T-cell (primary cell): ENCODE measurements around the gene CLEC18C. TPM values are rescaled to one million over a fixed set of nuclear protein-coding genes. Genes with fewer than 3 reads are reported as not detected.
"Not testable (repeated sequence)": the region's sequence is repeated elsewhere in the genome, so short reads cannot be mapped to it uniquely, and the experiment has no call there.

Experiments
- ATAC-seq, 4 experiments: fragments of 200-7000 bp in 3 of 4; fragments of 150-1000 bp in 1 of 4; cut with Tn5 transposase; replicated peaks in 1 of 4; 1 replicate in 3 of 4; 2 replicates in 1 of 4; pipeline ENCODE4 v1.10.0; 2021; ENCODE audit warnings: moderate library complexity in 3 of 4, mild to moderate bottlenecking in 2 of 4, moderate number of reproducible peaks in 1 of 4
- CTCF ChIA-PET, 2 donors: fragments of 300-600 bp; sonication (Branson Sonifier 250); formaldehyde crosslinking; loops; one replicate each; lab custom pipeline; 2022; ENCODE audit warnings: antibody characterized with exemption in 2 of 2; lab: Charles Lee
- POLR2A ChIA-PET, 2 donors: fragments of 300-600 bp; sonication (Branson Sonifier 250); formaldehyde crosslinking; loops; one replicate each; lab custom pipeline; 2022; ENCODE audit warnings: antibody characterized with exemption in 2 of 2; lab: Charles Lee
- DNase-seq, 35 experiments: peaks; one replicate each; pipeline versions ENCODE4 v3.0.0 to v3.0.0-alpha.2; 2013 to 2023
- H3K27ac ChIP-seq: one replicate; pipeline ENCODE4 v1.5.1; 2013; ENCODE audit warnings: low read length
- H3K27me3 ChIP-seq, 2 experiments: replicated peaks in 1 of 2; 1 replicate in 1 of 2; 2 replicates in 1 of 2; pipeline versions ENCODE4 v1.6.1 to v1.7.0; 2013; ENCODE audit warnings: low read length in 1 of 2, mixed read lengths in 1 of 2; ENCODE audit not compliant: control insufficient read depth in 2 of 2, insufficient read depth in 2 of 2; ENCODE audit errors: extremely low read depth in 1 of 2
- H3K36me3 ChIP-seq, 2 donors: 1 replicate in 1 of 2; 2 replicates in 1 of 2; pipeline versions ENCODE4 v1.6.1 to v1.7.0; 2013; ENCODE audit warnings: low read length in 1 of 2; ENCODE audit not compliant: control insufficient read depth in 2 of 2, insufficient read depth in 1 of 2; ENCODE audit errors: extremely low read depth in 1 of 2
- H3K4me1 ChIP-seq, 2 experiments: 1 replicate in 1 of 2; 2 replicates in 1 of 2; pipeline versions ENCODE4 v1.6.1 to v1.7.0; 2013; ENCODE audit warnings: low read length in 2 of 2, mixed read lengths in 1 of 2; ENCODE audit not compliant: insufficient read depth in 2 of 2, control insufficient read depth in 1 of 2; ENCODE audit errors: extremely low read depth in 1 of 2
- H3K4me3 ChIP-seq, 2 donors: 1 replicate in 1 of 2; 2 replicates in 1 of 2; pipeline versions ENCODE4 v1.5.1 to v1.7.0; 2013; ENCODE audit warnings: mild to moderate bottlenecking in 2 of 2, low read length in 1 of 2, moderate library complexity in 1 of 2; ENCODE audit not compliant: control insufficient read depth in 1 of 2; ENCODE audit errors: extremely low read depth in 1 of 2
- H3K9me3 ChIP-seq: 2 replicates; pipeline ENCODE4 v1.7.0; 2013
- H3K27ac Mint-ChIP-seq, 2 donors: one replicate each; pipeline ENCODE4 v1.8.0; 2020 to 2021; ENCODE audit warnings: mild to moderate bottlenecking in 2 of 2, mixed read lengths in 2 of 2
- H3K27me3 Mint-ChIP-seq, 2 donors: one replicate each; pipeline ENCODE4 v1.8.0; 2021 to 2022; ENCODE audit warnings: mixed read lengths in 2 of 2
- H3K36me3 Mint-ChIP-seq: one replicate; pipeline ENCODE4 v1.8.0; 2021; ENCODE audit warnings: mixed read lengths
- H3K4me1 Mint-ChIP-seq, 3 donors: one replicate each; pipeline ENCODE4 v1.8.0; 2020 to 2022; ENCODE audit warnings: mixed read lengths in 3 of 3, mild to moderate bottlenecking in 1 of 3
- H3K4me3 Mint-ChIP-seq, 3 donors: one replicate each; pipeline ENCODE4 v1.8.0; 2020 to 2022; ENCODE audit warnings: mild to moderate bottlenecking in 3 of 3, mixed read lengths in 3 of 3, moderate library complexity in 3 of 3
- H3K9me3 Mint-ChIP-seq, 3 donors: one replicate each; pipeline ENCODE4 v1.8.0; 2020 to 2022; ENCODE audit warnings: mixed read lengths in 3 of 3
- WGBS: methylation state at CpG from one replicate; pipeline ENCODE4 v1.1.5; 2013; ENCODE audit warnings: missing lambda C conversion rate; ENCODE audit not compliant: insufficient coverage; 5-methylcytosine and 5-hydroxymethylcytosine counted together
- total RNA-seq, 35 experiments: library from RNA in 6 of 35; stranded (reverse) in 6 of 35; fragments of 120-200 nt in 1 of 35; gene quantifications; one replicate each; pipeline versions ENCODE4 v1.2.1 to v1.2.4 and lab custom pipeline; 2013 to 2026

CLEC18C gene
- total RNA-seq, 5 donors from 2014 or later (not counting 1 experiment from before 2014, with no cell fraction given): 1.2 to 2.1 (median 1.8) TPM

DNA sequence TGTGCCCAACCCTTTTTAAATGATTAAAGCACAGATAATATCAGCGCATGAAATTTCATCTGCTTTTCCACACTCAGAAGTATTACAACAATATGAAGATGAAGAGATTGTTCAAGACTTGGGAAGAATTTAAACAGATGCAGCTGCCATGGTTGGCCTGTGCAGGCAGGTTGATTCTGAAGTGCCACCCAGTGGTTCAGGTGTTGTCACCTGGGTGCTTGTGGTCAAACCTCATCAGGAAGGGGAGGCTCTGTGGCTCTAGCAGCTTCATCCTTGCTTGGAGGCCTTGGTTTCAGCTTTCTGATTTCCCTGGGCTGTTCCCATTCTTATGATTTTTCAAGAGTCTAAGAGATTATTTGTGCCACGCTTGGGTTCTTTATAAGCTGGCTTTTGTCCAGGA, 22.2 kb upstream of the CLEC18C start:
- Mint-ChIP-seq H3K9me3 (no peaks in the 10 kb centered on the region), H3K27ac (no peak overlapping the region), H3K36me3 (peaks cover 37% of the 10 kb centered on the region)

DNA sequence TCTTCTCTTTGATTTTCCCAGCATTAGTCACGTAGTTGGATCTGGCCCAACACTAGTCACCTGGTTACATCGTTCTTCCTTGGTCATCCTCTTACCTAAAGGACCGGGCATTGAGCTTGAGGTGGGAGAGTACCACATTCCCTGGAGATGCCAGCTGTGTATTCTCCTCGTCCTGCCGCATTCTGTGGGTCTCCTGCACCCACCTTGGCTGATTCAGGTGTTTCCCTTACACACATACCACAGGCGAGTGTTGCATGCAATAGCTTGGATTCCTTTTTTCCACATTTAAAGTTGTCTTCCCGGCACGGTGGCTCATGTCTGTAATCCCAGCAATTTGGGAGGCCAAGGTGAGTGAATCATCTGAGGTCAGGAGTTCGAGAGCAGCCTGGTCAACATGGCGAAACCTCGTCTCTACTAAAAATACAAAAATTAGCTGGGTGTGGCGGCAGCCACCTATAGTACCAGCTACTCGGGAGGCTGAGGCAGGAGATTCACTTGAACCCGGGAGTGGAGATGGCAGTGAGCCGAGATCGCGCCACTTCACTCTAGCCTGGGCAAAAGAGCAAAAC, 21.6 kb upstream of the CLEC18C start:
- Histone ChIP-seq H3K36me3 (peaks cover 23 to 84% of the 10 kb centered on the region in 2 donors), H3K4me3 (no peak overlapping the region), H3K4me1 (no peaks in the 10 kb centered on the region), H3K27ac (no peak overlapping the region), H3K9me3 (no peaks in the 10 kb centered on the region), H3K27me3 (no peaks in the 10 kb centered on the region)
- H3K27me3 Mint-ChIP-seq: no peaks in the 10 kb centered on the region
- no peak for DNase-seq
- WGBS: 93% methylated on average over 11 of the region's 17 CpGs
- CTCF ChIA-PET: interaction anchor here in 1 of 2 donors (0.6 kb wide), 1 partner anchor 302 kb away, joined by 6 read pairs; no protein-coding TSS in a partner anchor
- POLR2A ChIA-PET: no interaction called here
- H3K36me3 Mint-ChIP-seq: peaks cover 37% of the 10 kb centered on the region
- no peaks in the 10 kb centered on the region for H3K9me3 Mint-ChIP-seq
- no peak overlapping the region for H3K27ac Mint-ChIP-seq
- no peaks in the 10 kb centered on the region for H3K4me1 Mint-ChIP-seq
- H3K4me3 Mint-ChIP-seq: no peak overlapping the region
- ATAC-seq: no peak

More for the DNA sequence above, 22.2 kb upstream of the CLEC18C start:
- ChIA-PET POLR2A (no interaction called here), CTCF (no interaction called here)
- Histone ChIP-seq H3K4me1 (no peaks in the 10 kb centered on the region), H3K9me3 (no peaks in the 10 kb centered on the region), H3K27ac (no peak overlapping the region), H3K27me3 (no peaks in the 10 kb centered on the region), H3K4me3 (no peak overlapping the region), H3K36me3 (peaks cover 17 to 77% of the 10 kb centered on the region in 2 donors)
- Mint-ChIP-seq H3K4me1 (no peaks in the 10 kb centered on the region), H3K4me3 (no peak overlapping the region), H3K27me3 (no peaks in the 10 kb centered on the region)
- 86% methylated on average over 1 of the region's 2 CpGs for whole genome bisulfite sequencing
- ATAC-seq: no peak
- DNase-seq: no peak

DNA sequence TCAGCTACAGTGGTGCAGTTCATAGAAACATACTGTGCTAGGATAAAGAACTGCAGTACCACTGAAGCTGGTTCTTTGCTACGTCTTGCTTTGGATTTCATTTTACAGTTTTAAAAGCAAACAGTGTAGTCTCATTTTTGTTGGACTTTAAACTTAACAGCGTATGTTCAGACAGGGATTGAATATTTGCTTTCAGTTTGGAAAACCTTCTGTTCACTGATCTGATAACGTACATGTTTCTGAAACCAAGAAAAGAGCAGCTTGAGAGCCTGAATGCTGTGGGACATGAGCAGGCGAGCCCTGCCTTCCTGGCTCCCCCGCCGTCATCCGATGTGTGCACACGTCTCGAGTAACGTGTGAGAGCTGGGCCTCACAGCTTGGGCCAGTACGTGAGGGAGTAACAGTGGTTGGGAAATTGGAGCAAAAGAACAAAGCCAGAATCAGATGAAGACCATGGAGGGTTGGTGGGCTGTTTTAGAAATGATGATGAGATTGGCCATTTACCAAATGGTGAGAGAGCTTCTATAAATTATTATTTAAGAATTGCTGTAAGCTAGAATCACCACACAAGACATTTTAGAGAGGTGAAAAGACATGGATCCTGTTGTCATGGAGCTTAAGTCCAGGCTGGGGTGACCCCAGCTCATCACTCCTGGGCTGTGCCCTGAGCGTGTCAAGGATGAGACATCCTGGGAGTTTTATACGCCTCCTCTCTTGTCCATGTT, 20.8 kb upstream of the CLEC18C start:
- Mint-ChIP-seq H3K4me1 (no peaks in the 10 kb centered on the region), H3K36me3 (peaks cover 35% of the 10 kb centered on the region), H3K9me3 (no peaks in the 10 kb centered on the region), H3K27ac (no peak overlapping the region), H3K4me3 (no peak overlapping the region), H3K27me3 (no peaks in the 10 kb centered on the region)
- CTCF ChIA-PET: interaction anchor here in 1 of 2 donors (0.6 kb wide), 1 partner anchor 301 kb away, joined by 6 read pairs; no protein-coding TSS in a partner anchor
- ATAC-seq: no peak
- peaks cover 30 to 91% of the 10 kb centered on the region in 2 donors for H3K36me3 ChIP-seq
- no peak overlapping the region for H3K4me3 ChIP-seq
- POLR2A ChIA-PET: no interaction called here
- H3K27me3 ChIP-seq: no peaks in the 10 kb centered on the region
- H3K9me3 ChIP-seq: no peaks in the 10 kb centered on the region
- DNase-seq: no peak
- H3K27ac ChIP-seq: no peak overlapping the region
- no peaks in the 10 kb centered on the region for H3K4me1 ChIP-seq
- 98% methylated on average over 13 of the region's 13 CpGs for whole genome bisulfite sequencing

DNA sequence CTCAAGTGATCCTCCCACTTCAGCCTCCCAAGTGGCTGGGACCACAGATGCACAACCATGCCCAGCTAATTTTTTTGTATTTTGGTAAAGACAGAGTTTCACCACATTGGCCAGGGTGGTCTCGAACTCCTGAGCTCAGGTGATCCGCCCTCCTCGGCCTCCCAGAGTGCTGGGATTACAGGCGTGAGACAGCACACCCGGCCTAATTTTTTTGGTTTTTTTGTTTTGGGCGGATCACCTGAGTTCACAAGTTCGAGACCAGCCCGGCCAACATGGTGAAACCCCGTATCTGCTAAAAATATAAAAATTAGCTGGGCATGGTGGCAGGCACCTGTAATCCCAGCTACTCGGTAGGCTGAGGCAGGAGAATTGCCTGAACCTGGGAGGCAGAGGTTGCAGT, 18.9 kb upstream of the CLEC18C start:
- H3K4me3 Mint-ChIP-seq, H3K27me3 ChIP-seq, DNase-seq, ATAC-seq, CTCF ChIA-PET, H3K4me1 ChIP-seq, POLR2A ChIA-PET, H3K4me1 Mint-ChIP-seq, H3K27ac ChIP-seq, H3K27me3 Mint-ChIP-seq, H3K4me3 ChIP-seq, H3K27ac Mint-ChIP-seq, H3K9me3 ChIP-seq, H3K9me3 Mint-ChIP-seq: not testable (repeated sequence)
- peaks cover 24% of the 10 kb centered on the region for H3K36me3 Mint-ChIP-seq
- peaks cover 29 to 98% of the 10 kb centered on the region in 2 donors for H3K36me3 ChIP-seq
- whole genome bisulfite sequencing: 96% methylated on average over 10 of the region's 10 CpGs

DNA sequence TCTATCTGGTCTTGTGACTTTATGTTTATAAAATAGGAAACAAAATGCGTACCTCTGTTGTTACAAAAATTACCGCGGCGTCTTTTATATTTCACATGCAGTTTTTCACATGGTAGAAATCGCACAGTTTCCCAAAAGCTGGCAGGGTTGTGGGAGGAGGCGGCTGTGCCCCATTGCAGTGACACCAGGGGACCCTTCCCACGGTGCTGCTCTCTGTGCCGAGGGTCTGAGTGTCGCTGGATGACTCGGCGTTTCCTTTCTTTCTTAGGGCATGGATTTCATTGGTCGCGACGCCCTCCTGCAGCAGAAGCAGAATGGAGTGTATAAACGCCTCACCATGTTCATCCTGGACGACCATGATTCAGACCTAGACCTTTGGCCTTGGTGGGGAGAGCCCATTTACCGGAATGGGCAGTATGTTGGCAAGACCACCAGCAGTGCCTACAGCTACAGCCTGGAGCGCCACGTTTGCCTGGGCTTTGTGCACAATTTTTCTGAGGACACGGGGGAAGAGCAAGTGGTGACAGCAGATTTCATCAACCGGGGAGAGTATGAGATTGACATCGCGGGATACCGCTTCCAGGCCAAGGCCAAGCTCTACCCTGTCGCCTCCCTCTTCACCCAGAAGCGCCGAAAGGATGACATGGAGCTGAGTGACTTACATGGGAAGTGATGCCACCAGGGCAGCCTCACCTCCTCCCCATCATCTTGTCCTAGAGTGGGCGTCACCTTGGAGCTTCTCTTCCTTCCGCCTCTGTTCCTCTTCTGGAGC, 17.2 kb upstream of the CLEC18C start:
- Mint-ChIP-seq H3K9me3 (no peaks in the 10 kb centered on the region), H3K27me3 (no peaks in the 10 kb centered on the region), H3K4me1 (no peaks in the 10 kb centered on the region), H3K27ac (no peak overlapping the region), H3K36me3 (peaks cover 20% of the 10 kb centered on the region), H3K4me3 (no peak overlapping the region)
- 95% methylated on average over 29 of the region's 29 CpGs for WGBS
- H3K27ac ChIP-seq: no peak overlapping the region
- no peak for ATAC-seq
- ChIA-PET POLR2A (no interaction called here), CTCF (no interaction called here)
- no peak overlapping the region for H3K4me3 ChIP-seq
- H3K27me3 ChIP-seq: no peaks in the 10 kb centered on the region
- peaks cover 37 to 99% of the 10 kb centered on the region in 2 donors for H3K36me3 ChIP-seq
- DNase-seq: no peak
- no peaks in the 10 kb centered on the region for H3K4me1 ChIP-seq
- H3K9me3 ChIP-seq: no peaks in the 10 kb centered on the region

DNA sequence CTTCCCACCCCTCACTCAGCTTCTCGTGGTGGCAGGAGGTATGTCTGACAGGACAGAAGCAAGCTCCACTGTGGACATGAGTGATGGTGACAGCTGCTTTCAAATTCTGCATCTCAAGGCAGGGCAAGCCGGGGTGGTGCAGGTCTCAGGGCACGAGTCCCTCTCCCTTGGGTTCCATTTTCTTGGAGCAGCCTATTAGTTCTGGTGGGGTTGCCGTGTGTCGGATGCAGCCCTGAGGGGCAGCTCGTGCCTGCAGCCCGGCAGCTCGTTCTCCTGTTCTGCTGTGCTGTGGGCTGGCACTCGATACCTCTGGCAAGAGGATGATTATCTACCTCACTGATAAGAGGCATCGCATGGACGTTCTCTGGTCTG, 16.5 kb upstream of the CLEC18C start:
- H3K27me3 Mint-ChIP-seq: no peaks in the 10 kb centered on the region
- 92% methylated on average over 9 of the region's 11 CpGs for WGBS
- H3K4me1 Mint-ChIP-seq: no peaks in the 10 kb centered on the region
- Histone ChIP-seq H3K36me3 (peaks cover 32 to 99% of the 10 kb centered on the region in 2 donors), H3K27ac (no peak overlapping the region), H3K9me3 (no peaks in the 10 kb centered on the region), H3K4me1 (no peaks in the 10 kb centered on the region), H3K27me3 (no peaks in the 10 kb centered on the region), H3K4me3 (no peak overlapping the region)
- CTCF ChIA-PET: no interaction called here
- H3K36me3 Mint-ChIP-seq: peaks cover 14% of the 10 kb centered on the region
- no peak for ATAC-seq
- H3K27ac Mint-ChIP-seq: no peak overlapping the region
- DNase-seq: no peak
- POLR2A ChIA-PET: no interaction called here
- H3K9me3 Mint-ChIP-seq: no peaks in the 10 kb centered on the region
- H3K4me3 Mint-ChIP-seq: no peak overlapping the region
